Bronchial epithelial cell (primary cell): ENCODE measurements around the gene NDP. TPM values are rescaled to one million over a fixed set of nuclear protein-coding genes. Genes with fewer than 3 reads are reported as not detected.
A peak's percentile ranks its signal among the peaks of the same experiment; 100 is the strongest.

ENCODE experiments used
- DNase-seq: peaks from one replicate; pipeline ENCODE4 v3.0.0-alpha.2; 2010; ENCODE audit warnings: low read depth
- FAIRE-seq: peaks from 2 replicates; lab custom pipeline; 2011; peaks lifted over from hg19 to GRCh38; lab: Jason Lieb, UNC
- H3K27me3 ChIP-seq: 2 replicates; pipeline ENCODE4 v1.5.1; 2011; ENCODE audit warnings: low read length; ENCODE audit not compliant: control insufficient read depth, insufficient read depth
- H3K36me3 ChIP-seq: 2 replicates; pipeline ENCODE4 v1.5.1; 2011; ENCODE audit warnings: low read length; ENCODE audit not compliant: control insufficient read depth, insufficient read depth
- H3K4me3 ChIP-seq: 2 replicates; pipeline ENCODE4 v1.5.1; 2011; ENCODE audit warnings: mild to moderate bottlenecking, low read depth, low read length, control low read depth
- CTCF ChIP-seq: IDR thresholded peaks from 2 replicates; pipeline ENCODE4 v1.5.1; 2011; ENCODE audit warnings: mild to moderate bottlenecking, moderate library complexity, low read length, control low read depth, inconsistent platforms; ENCODE audit not compliant: insufficient read depth, severe bottlenecking
- total RNA-seq: library from RNA; depleted of rRNA; stranded (reverse); fragments of >200 nt; gene quantifications from 2 replicates; pipeline ENCODE4 v1.2.1, GENCODE V29; 2014

Gene NDP
- total RNA-seq: not detected in 2 replicates

- H3K36me3 ChIP-seq: no peaks in the 10 kb centered on the region
- FAIRE-seq (no peak), DNase-seq (no peak)
- peak within 1 kb of the TSS; percentile 14 for H3K4me3 ChIP-seq
- no peaks in the 10 kb centered on the region for H3K27me3 ChIP-seq
- TF ChIP-seq CTCF: no peak
These were observed at the start of gene NDP for GRCh38 chrX:43973249-43974099. Gene NDP (minus strand): TSS chrX:43973390. CDS start chrX:43958645, 14,745 bp downstream.

- DNase-seq: no peak
- no peak for TF ChIP-seq CTCF
- Histone ChIP-seq H3K4me3 (no peak overlapping the region), H3K36me3 (no peaks in the 10 kb centered on the region), H3K27me3 (no peaks in the 10 kb centered on the region)
- FAIRE-seq: no peak
These were observed 49.8 kb upstream of the NDP start for GRCh38 chrX:44022964-44023363.

- no peak overlapping the region for H3K4me3 ChIP-seq
- no peak for TF ChIP-seq CTCF
- FAIRE-seq (no peak), DNase-seq (no peak)
- no peaks in the 10 kb centered on the region for H3K36me3 ChIP-seq
- H3K27me3 ChIP-seq: no peaks in the 10 kb centered on the region
These were observed 47.5 kb upstream of the NDP start for GRCh38 chrX:44020693-44021092.

GRCh38 chrX:44019911-44020310 is 46.7 kb upstream of the NDP start:
- FAIRE-seq: no peak
- TF ChIP-seq CTCF: no peak
- no peaks in the 10 kb centered on the region for H3K27me3 ChIP-seq
- DNase-seq: no peak
- no peak overlapping the region for H3K4me3 ChIP-seq
- no peaks in the 10 kb centered on the region for H3K36me3 ChIP-seq

- DNase-seq (no peak), FAIRE-seq (no peak)
- Histone ChIP-seq H3K4me3 (no peak overlapping the region), H3K36me3 (no peaks in the 10 kb centered on the region), H3K27me3 (no peaks in the 10 kb centered on the region)
- TF ChIP-seq CTCF: no peak
These were observed 44.5 kb upstream of the NDP start for GRCh38 chrX:44017676-44018075.
